Esophagus squamous epithelium (tissue), 4 donors: ENCODE measurements around the gene DHRSX.

Experiments used
- POLR2A ChIP-seq, 4 donors: fragments of 450-650 bp; IDR thresholded peaks; one replicate each; pipeline ENCODE4 v1.6.1; 2017; ENCODE audit warnings: antibody characterized with exemption in 4 of 4, mild to moderate bottlenecking in 4 of 4, moderate library complexity in 3 of 4
- TF ChIP-seq, protein P1 (sequence below), 6 experiments: fragments of 450-650 bp in 4 of 6; fragments of 200-600 bp in 2 of 6; sonication (generic) in 2 of 6; IDR thresholded peaks; one replicate each; pipeline ENCODE4 v1.5.1; 2016 to 2019; ENCODE audit warnings: antibody characterized with exemption in 6 of 6, mild to moderate bottlenecking in 4 of 6, moderate library complexity in 4 of 6

GRCh38 chrX:2327423-2327822, 173.4 kb downstream of the DHRSX start:
- TF ChIP-seq POLR2A (IDR thresholded peaks at IDR 0.05): no peak
- TF ChIP-seq, protein P1, sequence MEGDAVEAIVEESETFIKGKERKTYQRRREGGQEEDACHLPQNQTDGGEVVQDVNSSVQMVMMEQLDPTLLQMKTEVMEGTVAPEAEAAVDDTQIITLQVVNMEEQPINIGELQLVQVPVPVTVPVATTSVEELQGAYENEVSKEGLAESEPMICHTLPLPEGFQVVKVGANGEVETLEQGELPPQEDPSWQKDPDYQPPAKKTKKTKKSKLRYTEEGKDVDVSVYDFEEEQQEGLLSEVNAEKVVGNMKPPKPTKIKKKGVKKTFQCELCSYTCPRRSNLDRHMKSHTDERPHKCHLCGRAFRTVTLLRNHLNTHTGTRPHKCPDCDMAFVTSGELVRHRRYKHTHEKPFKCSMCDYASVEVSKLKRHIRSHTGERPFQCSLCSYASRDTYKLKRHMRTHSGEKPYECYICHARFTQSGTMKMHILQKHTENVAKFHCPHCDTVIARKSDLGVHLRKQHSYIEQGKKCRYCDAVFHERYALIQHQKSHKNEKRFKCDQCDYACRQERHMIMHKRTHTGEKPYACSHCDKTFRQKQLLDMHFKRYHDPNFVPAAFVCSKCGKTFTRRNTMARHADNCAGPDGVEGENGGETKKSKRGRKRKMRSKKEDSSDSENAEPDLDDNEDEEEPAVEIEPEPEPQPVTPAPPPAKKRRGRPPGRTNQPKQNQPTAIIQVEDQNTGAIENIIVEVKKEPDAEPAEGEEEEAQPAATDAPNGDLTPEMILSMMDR (IDR thresholded peaks at IDR 0.05): no peak
